Hematopoietic multipotent progenitor cell treated with erythropoietin and hydrocortisone succinate and interleukin-3 and kit ligand, for 15 days (in vitro differentiated cells): ENCODE data around the gene NCAM1.

Experiments
- DNase-seq: peaks from one replicate; pipeline ENCODE4 v3.0.0-alpha.2; 2015; ENCODE audit warnings: low spot score

NCAM1 gene

DNA sequence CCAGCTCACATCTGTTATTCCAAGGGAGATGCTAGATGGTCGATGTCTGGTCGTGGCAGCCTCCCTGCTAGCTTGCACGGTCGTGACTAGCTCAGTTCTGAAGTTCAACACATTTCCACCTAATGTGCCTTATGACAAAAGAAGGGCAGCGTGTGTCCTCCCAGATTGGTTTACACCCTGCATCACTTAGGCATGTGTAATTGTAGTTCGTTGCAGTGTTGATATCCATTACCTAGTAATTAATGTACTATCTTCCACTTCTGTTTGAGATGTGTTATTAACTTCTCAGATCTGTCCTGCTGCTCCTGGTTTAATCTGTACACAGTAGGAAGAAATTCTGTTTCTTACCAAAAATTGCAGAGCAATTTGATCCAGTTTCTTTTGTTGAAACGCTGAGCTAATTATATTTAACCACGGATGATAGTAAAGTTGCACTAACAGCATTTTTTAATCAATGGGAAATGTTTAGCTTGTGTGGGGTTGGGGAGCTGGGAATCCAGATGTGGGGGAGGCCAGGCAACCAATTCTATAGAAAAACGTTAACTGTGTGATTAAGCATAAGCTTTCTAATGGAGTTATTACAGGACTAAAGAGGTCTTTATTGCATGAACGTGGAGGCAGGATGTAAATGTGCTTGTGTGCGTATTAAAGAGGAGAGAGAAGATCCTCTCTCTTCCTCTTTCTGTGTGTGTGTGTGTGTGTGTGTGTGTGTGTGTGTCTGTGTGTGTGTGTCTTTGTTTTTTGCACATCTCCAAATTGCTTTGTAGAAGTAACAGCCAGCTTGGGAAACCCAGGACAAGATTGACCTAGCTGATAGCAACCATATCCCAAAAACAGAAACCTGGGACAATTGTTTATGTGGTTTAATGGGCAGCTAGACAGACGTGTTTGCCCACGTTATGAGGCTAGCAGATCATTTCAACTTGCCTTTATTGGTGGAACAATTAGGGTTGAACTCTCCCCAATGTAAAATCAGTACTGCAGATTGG is 207.4 kb downstream of the NCAM1 start:
- DNase-seq, result no peak

DNA sequence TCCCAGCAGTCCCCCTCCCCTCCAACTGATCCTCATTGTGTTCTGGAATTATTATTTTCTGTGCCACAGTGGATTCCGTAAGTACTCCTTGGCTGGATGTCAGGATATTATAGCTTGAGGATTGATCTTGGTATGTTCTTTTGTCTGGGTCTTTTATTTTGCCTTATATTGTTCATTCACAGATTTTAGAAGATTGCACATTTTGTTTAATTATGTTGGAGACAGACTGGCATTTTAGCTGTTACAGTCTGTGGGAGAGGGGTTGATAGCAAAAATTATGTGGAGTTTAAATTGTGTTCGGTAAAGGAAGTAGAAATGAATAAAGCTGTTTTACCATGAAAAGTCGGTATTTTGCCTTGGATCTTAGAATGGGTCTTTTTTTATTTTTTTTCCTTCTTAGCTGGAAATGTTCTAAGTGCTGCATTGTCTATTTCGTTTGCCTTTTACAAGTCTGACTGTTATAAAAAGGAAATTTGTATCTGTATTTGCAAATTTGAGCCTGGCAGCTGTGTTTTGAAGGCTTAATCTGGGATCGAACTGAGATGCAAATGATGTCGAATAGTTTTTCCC is 211.2 kb downstream of the NCAM1 start:
- no peak for DNase-seq

- no peak for DNase-seq
These were observed 211.9 kb downstream of the NCAM1 start for GRCh38 chr11:113173126-113173525.

DNA sequence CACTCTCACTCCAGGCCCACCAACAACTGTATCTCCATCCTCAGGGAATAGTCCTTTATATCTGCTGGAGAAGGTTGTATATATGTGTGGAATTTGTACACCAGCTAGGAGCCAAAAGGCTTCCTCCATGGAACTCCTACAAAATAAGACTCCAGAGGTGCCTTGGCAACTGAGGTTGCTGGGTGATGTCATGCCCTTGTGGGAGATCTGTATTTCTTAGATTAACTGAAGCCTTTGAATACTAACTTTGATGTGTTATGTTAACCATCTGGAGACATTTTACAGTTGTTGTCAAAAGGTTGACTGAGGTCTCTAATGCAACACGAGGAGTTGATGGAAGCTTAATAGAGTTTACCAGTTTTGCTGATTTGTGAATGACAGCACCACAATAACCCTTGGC is 213.7 kb downstream of the NCAM1 start:
- no peak for DNase-seq

- no peak for DNase-seq
These were observed 215.6 kb downstream of the NCAM1 start for GRCh38 chr11:113176599-113177360.

DNA sequence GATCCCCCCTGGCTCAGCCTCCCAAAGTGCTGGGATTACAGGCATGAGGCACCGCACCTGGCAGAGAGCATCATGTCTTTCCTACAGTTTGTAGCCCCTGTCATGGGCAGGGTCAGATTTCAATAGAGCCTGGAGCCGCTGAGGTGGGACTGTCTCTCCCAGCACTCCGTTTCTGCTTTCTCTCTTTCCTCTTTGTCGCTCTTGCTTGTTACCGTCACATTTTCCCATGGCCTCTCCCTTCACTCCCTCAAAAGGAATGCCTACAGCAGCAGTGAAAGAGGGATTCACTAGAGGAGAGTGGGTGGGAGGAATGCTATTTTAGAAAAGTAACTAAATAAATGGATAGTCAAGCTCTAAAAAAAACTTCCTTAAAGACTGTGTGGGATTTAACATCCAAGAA is 216.5 kb downstream of the NCAM1 start:
- no peak for DNase-seq

DNA sequence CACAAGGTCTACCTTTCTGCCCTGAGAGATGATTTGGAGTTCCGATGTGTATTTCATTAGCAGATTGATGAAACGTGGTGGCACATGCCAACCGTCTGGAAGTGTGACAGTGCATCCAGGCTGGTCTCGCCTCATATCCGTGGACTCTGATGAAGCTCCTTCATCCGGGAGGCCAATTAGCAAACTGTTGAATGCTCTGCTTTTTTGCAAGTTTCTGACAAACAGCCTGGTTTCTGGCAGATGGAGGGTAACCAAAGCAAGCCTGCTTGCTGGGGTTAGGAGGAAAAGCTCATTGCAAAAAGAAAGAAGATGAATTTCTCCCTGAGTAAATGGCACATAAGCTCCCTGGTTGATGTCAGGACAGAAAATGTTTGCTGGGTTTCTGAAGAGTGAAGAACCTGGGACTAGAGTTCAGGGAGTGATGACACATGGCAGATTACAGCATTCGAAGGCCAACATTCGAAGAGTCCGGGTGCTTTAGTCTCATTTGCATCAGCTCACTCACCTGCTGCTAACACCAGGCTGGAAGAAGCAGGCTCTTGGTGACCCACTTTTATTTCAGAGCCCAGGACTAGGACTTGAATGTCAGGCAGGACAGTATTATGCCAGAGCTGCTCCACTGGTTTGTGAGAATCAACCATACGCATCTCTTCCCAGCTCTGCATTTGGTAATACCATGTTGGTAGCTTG is 217.3 kb downstream of the NCAM1 start:
- DNase-seq, result no peak

GRCh38 chr11:113179181-113179704 is 218.0 kb downstream of the NCAM1 start:
- DNase-seq, result no peak

DNA sequence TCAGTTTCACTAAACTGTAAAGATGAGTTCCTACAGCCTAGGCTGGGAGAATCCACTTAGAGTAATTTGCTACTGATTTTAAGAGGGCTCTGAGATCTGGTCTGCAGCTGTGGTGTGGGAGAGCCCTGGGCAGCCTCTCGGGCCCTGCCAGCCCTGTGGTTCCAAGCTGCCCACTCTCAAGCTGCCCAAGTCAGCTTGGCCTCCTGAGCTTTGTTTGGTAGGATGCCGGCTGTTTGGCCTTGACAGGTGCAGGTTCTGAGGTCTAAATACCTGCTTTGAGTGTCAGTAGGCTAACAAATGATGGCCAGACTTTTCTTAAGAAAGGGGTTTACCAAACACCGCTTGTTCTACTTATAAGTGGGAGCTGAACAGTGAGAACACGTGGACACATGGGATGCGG is 219.9 kb downstream of the NCAM1 start:
- DNase-seq, result no peak

DNA sequence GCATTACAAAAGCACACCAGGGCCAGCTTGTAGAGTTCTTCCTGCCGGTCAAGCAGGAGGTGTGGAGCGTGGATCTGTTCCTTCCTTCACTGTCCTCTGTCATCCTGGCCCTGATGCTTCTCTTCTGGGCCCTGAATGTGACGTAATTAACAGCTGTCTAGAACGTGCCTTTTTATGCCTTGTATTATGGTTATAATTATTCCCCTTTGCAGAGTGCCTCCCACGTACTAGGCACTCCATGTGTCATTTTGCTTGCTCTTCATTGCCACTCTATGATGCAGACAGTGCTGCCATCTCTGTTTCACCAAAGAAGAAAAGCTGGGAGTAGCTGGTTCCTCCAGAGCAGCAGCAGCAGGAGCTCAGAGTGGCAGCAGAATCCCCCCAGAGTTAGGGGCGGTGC is 221.1 kb downstream of the NCAM1 start:
- no peak for DNase-seq

DNA sequence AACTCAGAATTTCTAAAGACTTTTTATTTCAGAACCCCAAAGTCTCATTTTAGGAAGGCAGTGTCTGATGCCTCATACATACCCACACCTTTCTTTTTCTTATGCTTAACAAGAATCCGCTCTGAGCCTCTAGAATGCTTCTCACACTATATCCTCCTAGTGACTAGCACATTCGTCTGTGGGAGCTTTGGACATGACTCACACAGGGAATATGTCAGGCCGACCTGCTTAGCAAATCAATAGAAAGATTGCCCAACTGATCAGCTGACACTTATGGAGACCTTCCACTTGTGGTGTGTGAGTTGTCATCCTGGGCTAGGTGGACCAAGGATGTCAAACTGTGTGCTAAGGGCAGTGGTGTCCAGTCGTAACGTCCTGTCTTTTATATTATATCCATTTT is 223.3 kb downstream of the NCAM1 start:
- no peak for DNase-seq

- no peak for DNase-seq
These were observed 227.2 kb downstream of the NCAM1 start for GRCh38 chr11:113188371-113188834.

DNA sequence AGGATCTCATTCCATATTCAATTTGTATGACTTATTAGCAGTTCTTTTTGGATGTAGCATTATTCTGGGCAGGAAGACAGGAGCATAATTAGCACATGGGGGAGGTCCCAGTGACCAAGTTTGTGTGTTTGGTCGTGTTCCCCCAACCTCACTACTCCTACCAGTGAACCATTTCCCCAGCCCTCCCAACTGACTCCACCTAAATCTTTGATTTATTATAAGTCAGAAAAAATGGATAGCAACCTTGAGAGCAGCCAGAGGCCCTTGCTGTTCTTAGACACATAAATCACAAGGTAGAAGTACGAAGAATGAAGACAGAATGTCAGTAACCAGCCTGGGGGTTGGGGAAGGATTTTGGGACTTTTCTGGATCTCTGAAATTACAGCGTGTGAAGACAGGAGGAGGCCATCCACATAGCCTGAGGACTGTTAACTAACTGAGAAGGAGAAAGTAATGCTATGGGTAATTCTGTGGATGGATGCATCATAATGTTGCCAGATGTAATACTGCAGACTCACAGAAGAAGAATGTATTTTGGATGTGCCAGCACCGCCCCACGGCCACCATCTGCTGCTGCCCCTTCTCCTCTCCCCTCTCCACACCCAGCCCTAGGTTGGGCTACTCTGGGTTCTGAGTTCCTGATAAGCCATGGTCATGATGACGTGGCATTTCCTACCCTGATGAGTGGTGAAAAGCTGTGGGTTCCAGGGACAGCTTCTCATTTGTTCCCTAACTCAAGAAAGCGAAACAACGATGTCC is 228.9 kb downstream of the NCAM1 start:
- DNase-seq, result peak; percentile 68

GRCh38 chr11:113192121-113192925 is 231.1 kb downstream of the NCAM1 start:
- DNase-seq, result no peak

DNA sequence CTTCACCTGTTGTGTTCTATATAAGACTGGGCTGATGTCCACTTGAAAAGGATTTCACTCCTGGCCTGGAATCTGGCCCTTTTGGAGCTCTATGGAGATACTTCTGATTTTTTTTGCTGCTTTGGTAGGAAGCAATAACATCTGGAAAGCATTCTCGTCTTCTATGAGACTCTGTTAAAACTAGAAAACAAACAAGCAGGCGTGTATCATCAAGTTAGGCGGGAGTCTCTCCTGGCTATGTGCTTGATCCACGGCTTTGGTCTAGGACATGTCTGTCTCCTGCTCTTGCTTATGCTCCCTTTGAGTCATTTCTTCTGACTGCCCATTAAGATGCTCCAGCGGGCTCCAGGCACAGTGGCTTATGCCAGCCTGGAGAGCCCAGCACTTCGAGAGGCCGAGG is 231.8 kb downstream of the NCAM1 start:
- no peak for DNase-seq

DNA sequence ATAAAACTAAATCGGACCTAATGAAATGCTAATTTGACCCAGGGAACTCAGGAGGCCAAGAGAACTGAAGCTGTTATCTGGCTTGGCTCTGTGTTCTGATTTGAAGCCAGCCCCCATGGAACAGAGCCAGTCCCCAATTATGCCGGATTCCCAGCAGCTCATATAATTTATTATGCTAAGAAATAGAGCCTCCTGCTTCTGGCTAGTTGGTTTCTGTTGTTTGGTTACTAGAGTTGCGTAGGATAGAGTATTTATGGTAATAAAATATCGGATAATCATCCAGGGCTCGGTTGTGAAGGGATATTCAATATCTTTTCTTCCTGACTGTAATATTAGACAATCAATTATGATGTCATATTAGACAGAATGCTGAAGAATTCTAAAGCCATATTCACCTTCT is 232.7 kb downstream of the NCAM1 start:
- no peak for DNase-seq

DNA sequence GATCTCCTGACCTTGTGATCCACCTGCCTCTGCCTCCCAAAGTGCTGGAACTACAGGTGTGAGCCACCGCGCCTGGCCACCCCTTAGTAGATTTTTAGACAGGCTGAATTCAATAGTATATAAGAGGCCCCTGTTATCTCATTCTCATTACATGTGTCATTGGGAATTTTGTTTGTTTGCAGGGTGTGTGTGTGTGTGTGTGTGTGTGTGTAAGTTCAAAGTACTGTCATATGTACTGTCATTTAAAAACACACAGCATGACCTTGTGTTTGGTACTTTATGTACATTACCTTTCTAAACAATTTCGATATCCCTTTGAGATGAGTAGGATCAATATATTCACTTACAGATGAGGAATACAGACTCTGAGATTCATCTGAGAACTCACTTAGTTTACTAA is 234.5 kb downstream of the NCAM1 start:
- DNase-seq, result no peak

DNA sequence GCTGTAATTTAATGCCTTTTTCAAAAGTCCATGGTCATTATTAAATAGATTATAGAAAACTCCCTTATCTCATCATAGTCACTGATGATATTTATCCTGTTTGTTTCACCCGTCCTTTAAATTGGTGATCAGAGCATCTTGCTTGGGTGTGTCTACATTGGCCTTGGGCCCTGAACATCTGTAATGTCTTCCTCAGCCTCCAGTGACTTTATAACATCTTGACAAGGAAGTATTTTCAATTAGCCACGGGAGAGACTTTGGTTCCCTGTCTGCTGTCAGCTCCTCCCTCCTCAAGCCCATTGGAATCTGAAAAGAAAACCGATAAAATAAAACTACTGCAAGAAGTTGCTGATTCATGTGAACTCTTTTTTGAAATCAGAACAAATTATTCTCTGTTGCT is 236.2 kb downstream of the NCAM1 start:
- DNase-seq, result no peak

GRCh38 chr11:113198972-113199661 is 237.9 kb downstream of the NCAM1 start:
- DNase-seq, result no peak

- no peak for DNase-seq
These were observed 238.6 kb downstream of the NCAM1 start for GRCh38 chr11:113199866-113200265.
